GM23248 (cell line): Measurements from ENCODE around the gene SEMA3F. TPM values are rescaled to one million over a fixed set of nuclear protein-coding genes. Genes with fewer than 3 reads are reported as not detected.

Source experiments
- DNase-seq: peaks from one replicate; pipeline ENCODE4 v3.0.0-alpha.2; 2015
- H2AFZ ChIP-seq: fragments of 200-600 bp; sonication (generic); 2 replicates; pipeline ENCODE4 v1.6.1; 2016; ENCODE audit warnings: antibody characterized with exemption
- H3F3A ChIP-seq: fragments of 200-600 bp; sonication (generic); 2 replicates; pipeline ENCODE4 v1.6.1; 2016; ENCODE audit warnings: mild to moderate bottlenecking, antibody characterized with exemption, mixed run types; ENCODE audit not compliant: insufficient read depth
- H3K27ac ChIP-seq: fragments of 200-600 bp; sonication (generic); 2 replicates; pipeline ENCODE4 v1.5.1; 2016; ENCODE audit warnings: mild to moderate bottlenecking
- H3K27me3 ChIP-seq: fragments of 200-600 bp; sonication (generic); replicated peaks from 2 replicates; pipeline ENCODE4 v1.6.1; 2016; ENCODE audit warnings: mild to moderate bottlenecking; ENCODE audit not compliant: insufficient read depth
- H3K36me3 ChIP-seq: fragments of 200-600 bp; sonication (generic); 2 replicates; pipeline ENCODE4 v1.6.1; 2016; ENCODE audit warnings: low read depth, mild to moderate bottlenecking
- H3K4me1 ChIP-seq: fragments of 200-600 bp; sonication (generic); 2 replicates; pipeline ENCODE4 v1.6.1; 2016; ENCODE audit warnings: mild to moderate bottlenecking; ENCODE audit not compliant: insufficient read depth
- H3K4me2 ChIP-seq: fragments of 200-600 bp; sonication (generic); one replicate; pipeline ENCODE4 v1.6.1; 2016; ENCODE audit warnings: mild to moderate bottlenecking; ENCODE audit not compliant: unreplicated experiment
- H3K4me3 ChIP-seq: fragments of 200-600 bp; sonication (generic); 2 replicates; pipeline ENCODE4 v1.5.1; 2016; ENCODE audit warnings: mild to moderate bottlenecking
- H3K79me2 ChIP-seq: fragments of 200-600 bp; sonication (generic); 2 replicates; pipeline ENCODE4 v1.6.1; 2016; ENCODE audit warnings: mild to moderate bottlenecking; ENCODE audit not compliant: insufficient read depth
- H3K9ac ChIP-seq: fragments of 200-600 bp; sonication (generic); 2 replicates; pipeline ENCODE4 v1.6.1; 2016; ENCODE audit warnings: mild to moderate bottlenecking
- H3K9me2 ChIP-seq: fragments of 200-600 bp; sonication (generic); 2 replicates; pipeline ENCODE4 v1.6.1; 2016; ENCODE audit warnings: mixed run types, mild to moderate bottlenecking, moderate library complexity; ENCODE audit not compliant: insufficient read depth
- H3K9me3 ChIP-seq: fragments of 200-600 bp; sonication (generic); one replicate; pipeline ENCODE4 v1.6.1; 2017; ENCODE audit warnings: low read depth
- H4K20me1 ChIP-seq: fragments of 200-600 bp; sonication (generic); 2 replicates; pipeline ENCODE4 v1.6.0; 2016; ENCODE audit not compliant: insufficient read depth
- EZH2 ChIP-seq: fragments of 200-600 bp; sonication (generic); IDR thresholded peaks from 2 replicates; pipeline ENCODE4 v1.6.1; 2018; ENCODE audit warnings: antibody characterized with exemption, mild to moderate bottlenecking; ENCODE audit not compliant: insufficient read depth, poor library complexity, severe bottlenecking
- EZH2phosphoT487 ChIP-seq: fragments of 200-600 bp; sonication (generic); IDR thresholded peaks from 2 replicates; pipeline ENCODE4 v1.6.1; 2018; ENCODE audit warnings: antibody characterized with exemption, moderate library complexity, mild to moderate bottlenecking, low read depth; ENCODE audit not compliant: insufficient read depth
- WGBS, 2 experiments: methylation state at CpG; one replicate each; pipeline ENCODE4 v1.1.6; 2015 to 2017; ENCODE audit warnings: low lambda C conversion rate in 2 of 2, low coverage in 1 of 2; ENCODE audit errors: missing lambda C conversion rate in 2 of 2; 5-methylcytosine and 5-hydroxymethylcytosine counted together
- in situ Hi-C: fragments of 300-500 bp; cut with MboI; formaldehyde crosslinking; loops from 2 replicates; pipeline ENCODE4 v1.15.0; 2020
- polyA plus RNA-seq: library from polyadenylated mRNA; unstranded; fragments of >200 nt; fragmentation: Nextera tagmentation; extraction: Ambion mirVana; gene quantifications from 2 replicates; pipeline ENCODE4 v1.2.1, GENCODE V29; 2016
- total RNA-seq: library from RNA; depleted of rRNA; stranded (reverse); fragments of >200 nt; shearing (Covaris generic); gene quantifications from 2 replicates; pipeline ENCODE4 v1.2.3, GENCODE V29; 2014

Gene SEMA3F
- total and polyA plus RNA-seq, 2 experiments from 2014 or later: 0.54 to 3.2 TPM

GRCh38 chr3:50146316-50146901 is 8.7 kb upstream of the SEMA3F start:
- no peaks in the 10 kb centered on the region for H3K27me3 ChIP-seq
- no peaks in the 10 kb centered on the region for H3K4me1 ChIP-seq
- H3K79me2 ChIP-seq: no peaks in the 10 kb centered on the region
- H3K4me2 ChIP-seq: no peak overlapping the region
- H3K27ac ChIP-seq: no peak overlapping the region
- no peak for TF ChIP-seq EZH2
- TF ChIP-seq EZH2phosphoT487: no peak
- WGBS, 2 experiments: 79 to 83% methylated on average over 3 of the region's 3 CpGs
- no peaks in the 10 kb centered on the region for H3K9me2 ChIP-seq
- H2AFZ ChIP-seq: no peak overlapping the region
- H3K9ac ChIP-seq: no peak overlapping the region
- no peaks in the 10 kb centered on the region for H3K36me3 ChIP-seq
- H3K9me3 ChIP-seq: no peaks in the 10 kb centered on the region
- no peaks in the 10 kb centered on the region for H4K20me1 ChIP-seq
- H3K4me3 ChIP-seq: no peak overlapping the region
- H3F3A ChIP-seq: no peaks in the 10 kb centered on the region
- in situ Hi-C loops: no loop called here
- DNase-seq: no peak

- Histone ChIP-seq H3K27ac (no peak overlapping the region), H3K4me3 (no peak overlapping the region), H3K36me3 (no peaks in the 10 kb centered on the region), H3K9ac (no peak overlapping the region), H3K79me2 (no peaks in the 10 kb centered on the region), H3K4me1 (no peaks in the 10 kb centered on the region), H3K4me2 (no peak overlapping the region), H3K27me3 (no peaks in the 10 kb centered on the region), H2AFZ (no peak overlapping the region), H3F3A (no peaks in the 10 kb centered on the region), H3K9me3 (no peaks in the 10 kb centered on the region), H4K20me1 (no peaks in the 10 kb centered on the region), H3K9me2 (no peaks in the 10 kb centered on the region)
- in situ Hi-C loops: no loop called here
- WGBS, 2 experiments: 86 to 94% methylated on average over 7 of the region's 7 CpGs
- DNase-seq: no peak
- TF ChIP-seq EZH2phosphoT487 (no peak), EZH2 (no peak)
Observed at GRCh38 chr3:50147016-50147415, 8.1 kb upstream of the SEMA3F start.

GRCh38 chr3:50147447-50147846 is 7.7 kb upstream of the SEMA3F start:
- no peak overlapping the region for H3K9ac ChIP-seq
- H3K27me3 ChIP-seq: no peaks in the 10 kb centered on the region
- no peaks in the 10 kb centered on the region for H3K9me3 ChIP-seq
- no peaks in the 10 kb centered on the region for H3K79me2 ChIP-seq
- DNase-seq: no peak
- H3F3A ChIP-seq: no peaks in the 10 kb centered on the region
- H3K4me3 ChIP-seq: no peak overlapping the region
- no peak overlapping the region for H2AFZ ChIP-seq
- 21 to 24% methylated on average over 2 of the region's 2 CpGs for WGBS, 2 experiments
- no peaks in the 10 kb centered on the region for H3K9me2 ChIP-seq
- no peaks in the 10 kb centered on the region for H3K4me1 ChIP-seq
- no peaks in the 10 kb centered on the region for H4K20me1 ChIP-seq
- no peak for TF ChIP-seq EZH2
- TF ChIP-seq EZH2phosphoT487: no peak
- no peak overlapping the region for H3K27ac ChIP-seq
- in situ Hi-C loops: no loop called here
- H3K36me3 ChIP-seq: no peaks in the 10 kb centered on the region
- H3K4me2 ChIP-seq: no peak overlapping the region

GRCh38 chr3:50147861-50148260 is 7.3 kb upstream of the SEMA3F start:
- H4K20me1 ChIP-seq: no peaks in the 10 kb centered on the region
- H3K27ac ChIP-seq: no peak overlapping the region
- H3K9ac ChIP-seq: no peak overlapping the region
- no peak overlapping the region for H3K4me2 ChIP-seq
- H3F3A ChIP-seq: no peaks in the 10 kb centered on the region
- DNase-seq: peak; percentile 20
- H3K4me3 ChIP-seq: no peak overlapping the region
- H3K9me2 ChIP-seq: no peaks in the 10 kb centered on the region
- no peaks in the 10 kb centered on the region for H3K4me1 ChIP-seq
- in situ Hi-C loops: no loop called here
- H3K79me2 ChIP-seq: no peaks in the 10 kb centered on the region
- no peaks in the 10 kb centered on the region for H3K27me3 ChIP-seq
- TF ChIP-seq EZH2phosphoT487: no peak
- no peaks in the 10 kb centered on the region for H3K9me3 ChIP-seq
- no peaks in the 10 kb centered on the region for H3K36me3 ChIP-seq
- no peak overlapping the region for H2AFZ ChIP-seq
- 14% methylated on average over 6 of the region's 6 CpGs for WGBS, 2 experiments

- no peak for DNase-seq
- no peak overlapping the region for H3K27ac ChIP-seq
- H3K9me2 ChIP-seq: no peaks in the 10 kb centered on the region
- H2AFZ ChIP-seq: no peak overlapping the region
- H3F3A ChIP-seq: no peaks in the 10 kb centered on the region
- in situ Hi-C loops: no loop called here
- no peak overlapping the region for H3K4me3 ChIP-seq
- WGBS, 2 experiments: 89 to 100% methylated on average over 1 of the region's 1 CpG
- H3K4me1 ChIP-seq: no peaks in the 10 kb centered on the region
- no peaks in the 10 kb centered on the region; the same call in 1 of the 2 replicates for H3K27me3 ChIP-seq
- no peaks in the 10 kb centered on the region for H4K20me1 ChIP-seq
- no peaks in the 10 kb centered on the region for H3K36me3 ChIP-seq
- TF ChIP-seq EZH2 (no peak), EZH2phosphoT487 (no peak)
- no peaks in the 10 kb centered on the region for H3K9me3 ChIP-seq
- no peaks in the 10 kb centered on the region for H3K79me2 ChIP-seq
- H3K9ac ChIP-seq: no peak overlapping the region
- H3K4me2 ChIP-seq: no peak overlapping the region
Observed at GRCh38 chr3:50150404-50150750, 4.7 kb upstream of the SEMA3F start.
